GM21390 (cell line): ENCODE data around the gene CDT1.
"Not testable (repeated sequence)": the region's sequence is repeated elsewhere in the genome, so short reads cannot be mapped to it uniquely, and the experiment has no call there.

Experiments
- ATAC-seq: cut with Tn5 transposase; IDR thresholded peaks from one replicate; pipeline ENCODE4 v1.9.1; 2021; ENCODE audit not compliant: unreplicated experiment

CDT1 gene

GRCh38 chr16:88782454-88783390, 20.9 kb upstream of the CDT1 start:
- no peak for ATAC-seq

- no peak for ATAC-seq
Measured at GRCh38 chr16:88783391-88784073, 20.1 kb upstream of the CDT1 start.

GRCh38 chr16:88784074-88784855, 19.3 kb upstream of the CDT1 start:
- no peak for ATAC-seq

GRCh38 chr16:88784856-88785105, 18.8 kb upstream of the CDT1 start:
- ATAC-seq, result no peak

GRCh38 chr16:88785106-88785924, 18.3 kb upstream of the CDT1 start, which contains the start of gene PIEZO1:
Gene PIEZO1, minus strand, starts transcription at chr16:88785220. Its CDS starts 256 bp downstream, at chr16:88784964.
- ATAC-seq, result no peak

GRCh38 chr16:88787579-88788314, 15.8 kb upstream of the CDT1 start:
- no peak for ATAC-seq

- ATAC-seq, result not testable (repeated sequence)
Measured at GRCh38 chr16:88788749-88789148, 14.8 kb upstream of the CDT1 start.

- no peak for ATAC-seq
Measured at GRCh38 chr16:88789594-88789993, 14.0 kb upstream of the CDT1 start.

GRCh38 chr16:88790312-88791211, 13.0 kb upstream of the CDT1 start:
- ATAC-seq, result no peak

GRCh38 chr16:88792078-88792550, 11.5 kb upstream of the CDT1 start:
- no peak for ATAC-seq

GRCh38 chr16:88792668-88793250, 10.8 kb upstream of the CDT1 start:
- ATAC-seq, result no peak

GRCh38 chr16:88793251-88793954, 10.2 kb upstream of the CDT1 start:
- ATAC-seq, result no peak

GRCh38 chr16:88796278-88796677, 7.3 kb upstream of the CDT1 start:
- ATAC-seq, result no peak

- no peak for ATAC-seq
Measured at GRCh38 chr16:88798073-88798472, 5.5 kb upstream of the CDT1 start.

- no peak for ATAC-seq
Measured at GRCh38 chr16:88798772-88799455, 4.7 kb upstream of the CDT1 start.

- ATAC-seq, result no peak
Measured at GRCh38 chr16:88799569-88800276, 3.9 kb upstream of the CDT1 start.

- no peak for ATAC-seq
Measured at GRCh38 chr16:88800277-88800592, 3.4 kb upstream of the CDT1 start.
